K562 (cell line): ENCODE data around the gene RUNDC1. TPM values are rescaled to one million over a fixed set of nuclear protein-coding genes. Genes with fewer than 3 reads are reported as not detected.

Source experiments
- BACH1 ChIP-seq: fragments of 200-800 bp; sonication (Bioruptor generic); IDR thresholded peaks from 2 replicates; pipeline ENCODE4 v1.6.1; 2016; ENCODE audit warnings: missing genetic modification characterization, missing compliant biosample characterization
- BDP1 ChIP-seq: IDR thresholded peaks from 3 replicates; pipeline ENCODE4 v1.6.1; 2011; ENCODE audit not compliant: insufficient read length, insufficient read depth
- BRD4 ChIP-seq: fragments of 200-600 bp; sonication (generic); IDR thresholded peaks from 2 replicates; pipeline ENCODE4 v1.6.1; 2017; ENCODE audit warnings: inconsistent platforms
- HMG20B ChIP-seq: fragments of 250-450 bp; sonication (Bioruptor Pico); IDR thresholded peaks from 2 replicates; pipeline ENCODE4 v1.5.0; 2021; ENCODE audit warnings: mild to moderate bottlenecking
- L3MBTL2 ChIP-seq: fragments of 450-650 bp; IDR thresholded peaks from 2 replicates; pipeline ENCODE4 v1.6.1; 2016; ENCODE audit warnings: mild to moderate bottlenecking, moderate library complexity
- MCM2 ChIP-seq: fragments of 450-650 bp; IDR thresholded peaks from 2 replicates; pipeline ENCODE4 v1.6.1; 2017; ENCODE audit warnings: low read depth, mild to moderate bottlenecking
- MTA1 ChIP-seq: fragments of 450-650 bp; IDR thresholded peaks from 2 replicates; pipeline ENCODE4 v1.6.1; 2017; ENCODE audit warnings: borderline replicate concordance
- MTF1 ChIP-seq: fragments of 250-450 bp; sonication (Bioruptor Pico); IDR thresholded peaks from 2 replicates; pipeline ENCODE4 v1.9.0; 2021; ENCODE audit warnings: moderate library complexity, mild to moderate bottlenecking, inconsistent platforms, borderline replicate concordance
- NFXL1 ChIP-seq: fragments of 450-650 bp; formaldehyde crosslinking; IDR thresholded peaks from 2 replicates; pipeline ENCODE4 v1.4.0; 2021; ENCODE audit warnings: mild to moderate bottlenecking
- OTX1 ChIP-seq: fragments of 450-650 bp; formaldehyde crosslinking; IDR thresholded peaks from 2 replicates; pipeline ENCODE4 v1.4.0; 2022; ENCODE audit warnings: mild to moderate bottlenecking
- POLR2AphosphoS5 ChIP-seq: IDR thresholded peaks from 2 replicates; pipeline ENCODE4 v1.6.1; 2011; ENCODE audit warnings: mild to moderate bottlenecking, low read depth, low read length, moderate library complexity; ENCODE audit not compliant: control insufficient read depth, insufficient read depth
- SAFB2 ChIP-seq: fragments of 200-400 bp; formaldehyde crosslinking; IDR thresholded peaks from 2 replicates; pipeline ENCODE4 v1.6.1; 2018; ENCODE audit warnings: borderline replicate concordance, low read length, low read depth, moderate library complexity; ENCODE audit not compliant: severe bottlenecking
- SIN3A ChIP-seq, 2 experiments: fragments of 150-350 bp in 1 of 2; IDR thresholded peaks; 2 replicates each; pipeline ENCODE4 v1.6.1; 2011 to 2016; ENCODE audit warnings: borderline replicate concordance in 2 of 2, low read depth in 2 of 2, low read length in 2 of 2, mild to moderate bottlenecking in 2 of 2, moderate library complexity in 2 of 2; ENCODE audit not compliant: control insufficient read depth in 1 of 2
- STAG1 ChIP-seq: sonication (generic); formaldehyde crosslinking; IDR thresholded peaks from 2 replicates; pipeline ENCODE4 v1.5.0; 2020; ENCODE audit warnings: missing genetic modification reagents, borderline replicate concordance
- TAF9B ChIP-seq: fragments of 450-650 bp; IDR thresholded peaks from 2 replicates; pipeline ENCODE4 v1.6.1; 2018; ENCODE audit warnings: mild to moderate bottlenecking; ENCODE audit not compliant: partially characterized antibody
- YBX1 ChIP-seq: fragments of 450-650 bp; IDR thresholded peaks from 2 replicates; pipeline ENCODE4 v1.7.1; 2016; ENCODE audit warnings: mild to moderate bottlenecking
- ZEB2 ChIP-seq: fragments of 450-650 bp; IDR thresholded peaks from 2 replicates; pipeline ENCODE4 v1.6.1; 2016
- ZFP1 ChIP-seq: fragments of 450-650 bp; formaldehyde crosslinking; IDR thresholded peaks from 2 replicates; pipeline ENCODE4 v1.4.0; 2020; ENCODE audit warnings: mild to moderate bottlenecking, mixed read lengths
- ZNF134 ChIP-seq: fragments of 250-450 bp; sonication (Bioruptor Pico); conservative IDR thresholded peaks from 2 replicates; pipeline ENCODE4 v1.4.0; 2020
- ZNF165 ChIP-seq: fragments of 250-450 bp; sonication (Bioruptor Pico); IDR thresholded peaks from 2 replicates; pipeline ENCODE4 v1.4.0; 2020; ENCODE audit warnings: borderline replicate concordance
- ZNF3 ChIP-seq: fragments of 250-450 bp; sonication (Bioruptor Pico); IDR thresholded peaks from 2 replicates; pipeline ENCODE4 v1.5.0; 2021; ENCODE audit warnings: mild to moderate bottlenecking, moderate library complexity
- ZNF551 ChIP-seq: fragments of 250-450 bp; sonication (Bioruptor Pico); IDR thresholded peaks from 2 replicates; pipeline ENCODE4 v1.5.0; 2021; ENCODE audit warnings: mild to moderate bottlenecking, moderate library complexity
- ZNF644 ChIP-seq: fragments of 200-800 bp; sonication (Bioruptor generic); IDR thresholded peaks from 2 replicates; pipeline ENCODE4 v1.6.1; 2016; ENCODE audit warnings: low read depth, missing genetic modification characterization, missing compliant biosample characterization
- polyA plus RNA-seq, 8 experiments: library from polyadenylated mRNA; depleted of rRNA in 4 of 8; stranded (reverse) in 5 of 8; unstranded in 3 of 8; fragments of >200 nt; fragmentation: Nextera tagmentation in 2 of 8; fragmentation: Illumina TruSeq in 1 of 8; extraction: Ambion mirVana in 2 of 8; extraction: Trizol in 1 of 8; gene quantifications; 2 replicates each; pipeline versions ENCODE4 v1.2.1 to v1.2.3, GENCODE V29; 2011 to 2014; ENCODE audit warnings: inconsistent platforms in 1 of 8, missing spikeins in 1 of 8
- total RNA-seq, 7 experiments: library from RNA; depleted of rRNA in 6 of 7; stranded (reverse); fragments of >200 nt in 6 of 7; fragmentation: Illumina TruSeq in 2 of 7; extraction: Trizol in 2 of 7; gene quantifications; 2 replicates each; pipeline versions ENCODE4 v1.2.1 to v1.2.3, GENCODE V29; 2011 to 2021; ENCODE audit warnings: low replicate concordance in 1 of 7
- TF ChIP-seq, protein P1 (sequence below): fragments of 450-650 bp; formaldehyde crosslinking; IDR thresholded peaks from 2 replicates; pipeline ENCODE4 v1.4.0; 2020; ENCODE audit warnings: mild to moderate bottlenecking, mixed read lengths
- TF ChIP-seq, protein P2 (sequence below), 2 experiments: fragments of 250-450 bp in 1 of 2; fragments of 450-650 bp in 1 of 2; sonication (Bioruptor Pico) in 1 of 2; IDR thresholded peaks; 2 replicates each; pipeline versions ENCODE4 v1.6.1 to v1.8.0; 2016 to 2021; ENCODE audit warnings: mild to moderate bottlenecking in 2 of 2, moderate library complexity in 2 of 2, missing compliant biosample characterization in 1 of 2, missing genetic modification characterization in 1 of 2
- TF ChIP-seq, protein P3 (sequence below): sonication (generic); formaldehyde crosslinking; IDR thresholded peaks from 2 replicates; pipeline ENCODE4 v1.4.0; 2020; ENCODE audit warnings: mild to moderate bottlenecking, missing genetic modification reagents

Gene RUNDC1
- total and polyA plus RNA-seq, 9 of the 15 experiments (the other 6 are each of a cell fraction or from before 2014, with no cell fraction given), result 3.4 to 12.6 (median 9.4) TPM

DNA sequence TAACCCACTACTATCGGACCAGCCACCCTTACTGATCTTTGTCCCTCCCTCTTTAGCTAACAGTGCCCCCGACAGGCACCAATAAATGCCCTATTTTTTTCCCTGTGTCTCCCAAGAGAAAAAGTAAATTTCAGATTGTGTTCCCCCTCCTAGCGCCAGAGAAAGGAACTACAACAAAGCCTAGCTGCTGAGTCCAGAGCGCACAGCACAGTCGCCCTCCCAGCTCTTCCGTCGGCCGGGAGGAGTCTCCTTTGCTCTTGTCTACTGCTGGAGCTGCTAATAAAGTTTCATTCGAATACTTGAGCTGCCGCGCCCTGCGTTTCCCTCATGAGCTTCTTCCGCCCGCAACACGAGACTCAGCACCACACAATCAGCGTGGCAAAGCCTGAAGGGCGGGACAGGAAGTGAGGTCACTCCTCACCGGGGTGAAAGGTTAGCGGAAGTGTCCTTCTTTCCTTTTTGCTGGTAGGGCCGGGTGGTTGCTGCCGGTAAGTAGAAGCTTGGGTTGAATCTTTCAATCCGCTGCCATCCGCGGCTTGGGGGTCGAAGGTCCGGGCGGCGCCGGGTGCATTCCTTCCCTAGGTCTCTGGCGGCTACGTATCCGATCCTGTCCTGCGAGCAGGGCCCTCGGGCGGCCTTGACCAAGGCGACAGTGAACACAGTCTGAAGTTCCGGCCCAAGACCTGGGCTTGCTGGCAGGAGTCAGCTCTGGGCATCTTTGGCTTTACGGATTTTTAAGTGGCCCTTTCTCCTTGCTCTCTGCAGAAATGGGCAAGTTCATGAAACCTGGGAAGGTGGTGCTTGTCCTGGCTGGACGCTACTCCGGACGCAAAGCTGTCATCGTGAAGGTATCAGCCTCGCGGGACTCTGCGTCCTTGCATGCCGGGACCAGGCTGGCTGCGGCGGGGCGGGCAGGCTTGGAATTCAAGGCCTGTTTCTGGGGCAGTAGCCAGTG lies 17.9 kb downstream of the RUNDC1 start, which contains the start of gene RPL27 (continued):
- TF ChIP-seq POLR2AphosphoS5 (peak; percentile 97), ZNF134 (CRISPR knock-in tag) (no peak), YBX1 (no peak), ZFP1 (CRISPR knock-in tag) (no peak), SAFB2 (no peak), BACH1 (tag) (no peak), TAF9B (peak; percentile 98), ZEB2 (peak; percentile 72; the same call in 1 of the 2 replicates), ZNF644 (tag) (no peak), ZNF3 (CRISPR knock-in tag) (no peak), NFXL1 (no peak), BDP1 (no peak), OTX1 (no peak), L3MBTL2 (peak; percentile 82), ZNF165 (CRISPR knock-in tag) (no peak), SIN3A (IDR thresholded peaks at IDR 0.05; ENCODE audit: borderline replicate concordance in 2 of 2, control insufficient read depth in 1 of 2, low read depth in 2 of 2, low read length in 2 of 2) (peak; percentile 45 to 57; a peak in 2 of 4 replicates), MTF1 (CRISPR knock-in tag) (no peak), STAG1 (0 out of 2 replicates have a peak, but pooled peaks have one; percentile 11), MTA1 (peak; percentile 52; the same call in 1 of the 2 replicates), HMG20B (CRISPR knock-in tag) (no peak), ZNF551 (CRISPR knock-in tag) (no peak), MCM2 (no peak), BRD4 (peak; percentile 93)
- TF ChIP-seq, protein P1, sequence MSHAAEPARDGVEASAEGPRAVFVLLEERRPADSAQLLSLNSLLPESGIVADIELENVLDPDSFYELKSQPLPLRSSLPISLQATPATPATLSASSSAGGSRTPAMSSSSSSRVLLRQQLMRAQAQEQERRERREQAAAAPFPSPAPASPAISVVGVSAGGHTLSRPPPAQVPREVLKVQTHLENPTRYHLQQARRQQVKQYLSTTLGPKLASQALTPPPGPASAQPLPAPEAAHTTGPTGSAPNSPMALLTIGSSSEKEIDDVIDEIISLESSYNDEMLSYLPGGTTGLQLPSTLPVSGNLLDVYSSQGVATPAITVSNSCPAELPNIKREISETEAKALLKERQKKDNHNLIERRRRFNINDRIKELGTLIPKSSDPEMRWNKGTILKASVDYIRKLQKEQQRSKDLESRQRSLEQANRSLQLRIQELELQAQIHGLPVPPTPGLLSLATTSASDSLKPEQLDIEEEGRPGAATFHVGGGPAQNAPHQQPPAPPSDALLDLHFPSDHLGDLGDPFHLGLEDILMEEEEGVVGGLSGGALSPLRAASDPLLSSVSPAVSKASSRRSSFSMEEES (CRISPR knock-in tag), result no peak
- TF ChIP-seq, protein P2, sequence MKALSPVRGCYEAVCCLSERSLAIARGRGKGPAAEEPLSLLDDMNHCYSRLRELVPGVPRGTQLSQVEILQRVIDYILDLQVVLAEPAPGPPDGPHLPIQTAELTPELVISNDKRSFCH (CRISPR knock-in tag; IDR thresholded peaks at IDR 0.05), result no peak
- TF ChIP-seq, protein P2 (tag; IDR thresholded peaks at IDR 0.05), result no peak
- TF ChIP-seq, protein P3, sequence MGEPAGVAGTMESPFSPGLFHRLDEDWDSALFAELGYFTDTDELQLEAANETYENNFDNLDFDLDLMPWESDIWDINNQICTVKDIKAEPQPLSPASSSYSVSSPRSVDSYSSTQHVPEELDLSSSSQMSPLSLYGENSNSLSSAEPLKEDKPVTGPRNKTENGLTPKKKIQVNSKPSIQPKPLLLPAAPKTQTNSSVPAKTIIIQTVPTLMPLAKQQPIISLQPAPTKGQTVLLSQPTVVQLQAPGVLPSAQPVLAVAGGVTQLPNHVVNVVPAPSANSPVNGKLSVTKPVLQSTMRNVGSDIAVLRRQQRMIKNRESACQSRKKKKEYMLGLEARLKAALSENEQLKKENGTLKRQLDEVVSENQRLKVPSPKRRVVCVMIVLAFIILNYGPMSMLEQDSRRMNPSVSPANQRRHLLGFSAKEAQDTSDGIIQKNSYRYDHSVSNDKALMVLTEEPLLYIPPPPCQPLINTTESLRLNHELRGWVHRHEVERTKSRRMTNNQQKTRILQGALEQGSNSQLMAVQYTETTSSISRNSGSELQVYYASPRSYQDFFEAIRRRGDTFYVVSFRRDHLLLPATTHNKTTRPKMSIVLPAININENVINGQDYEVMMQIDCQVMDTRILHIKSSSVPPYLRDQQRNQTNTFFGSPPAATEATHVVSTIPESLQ (CRISPR knock-in tag), result no peak
